GM18505 (cell line): ENCODE results near the gene SRGAP3.

ENCODE experiments used
- ATAC-seq: cut with Tn5 transposase; IDR thresholded peaks from one replicate; pipeline ENCODE4 v1.9.1; 2021; ENCODE audit not compliant: unreplicated experiment
- POLR2A ChIP-seq: IDR thresholded peaks from 4 replicates; pipeline ENCODE4 v1.6.1; 2011; ENCODE audit warnings: borderline replicate concordance; ENCODE audit not compliant: insufficient read depth, insufficient read length; ENCODE audit errors: extremely low read depth

SRGAP3 gene

DNA sequence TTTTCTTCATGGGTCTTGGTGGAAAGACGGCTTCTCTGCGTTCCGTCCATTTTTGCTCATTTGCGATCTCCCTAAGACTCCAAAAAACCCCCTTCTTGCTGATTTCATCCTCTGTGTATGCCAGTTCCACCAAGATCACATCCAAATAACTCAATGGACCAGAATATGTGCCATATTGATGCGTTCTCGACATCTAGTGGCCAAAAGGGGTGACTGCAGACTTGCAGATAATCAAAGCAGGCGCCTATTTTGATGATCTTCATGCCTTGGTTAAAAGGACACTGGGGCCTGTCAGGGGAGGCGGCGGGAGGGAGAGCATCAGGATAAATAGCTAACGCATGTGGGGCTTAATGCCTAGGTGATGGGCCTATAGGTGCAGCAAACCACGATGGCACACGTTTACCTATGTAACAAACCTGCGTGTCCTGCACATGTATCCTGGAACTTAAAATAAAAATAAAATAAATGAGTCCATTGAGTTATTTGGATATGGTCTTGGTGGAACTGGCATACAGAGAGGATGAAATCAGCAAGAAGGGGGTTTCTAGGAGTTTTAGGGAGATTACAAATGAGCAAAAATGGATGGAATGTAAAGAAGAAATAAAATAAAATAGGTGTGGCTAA is 182.0 kb downstream of the SRGAP3 start:
- ATAC-seq: no peak
- no peak for TF ChIP-seq POLR2A

DNA sequence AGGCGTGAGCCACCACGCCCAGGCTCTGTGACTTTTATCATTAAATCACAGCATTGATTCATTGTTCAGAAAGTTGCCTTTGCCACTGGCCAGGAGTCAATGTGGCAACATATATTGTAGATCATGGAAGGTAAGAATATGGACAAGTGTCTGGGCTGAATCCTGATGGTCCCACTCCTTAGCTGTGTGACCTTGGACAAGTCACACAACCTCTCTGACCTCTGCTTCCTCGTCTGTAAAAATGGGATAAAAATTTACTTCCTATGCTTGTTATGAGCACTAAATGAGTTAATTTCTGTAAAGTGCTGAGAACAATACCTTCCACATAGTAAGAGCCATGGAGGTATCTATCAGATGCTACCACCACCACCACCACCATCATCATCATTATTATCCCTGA is 182.7 kb downstream of the SRGAP3 start:
- no peak for TF ChIP-seq POLR2A
- no peak for ATAC-seq

DNA sequence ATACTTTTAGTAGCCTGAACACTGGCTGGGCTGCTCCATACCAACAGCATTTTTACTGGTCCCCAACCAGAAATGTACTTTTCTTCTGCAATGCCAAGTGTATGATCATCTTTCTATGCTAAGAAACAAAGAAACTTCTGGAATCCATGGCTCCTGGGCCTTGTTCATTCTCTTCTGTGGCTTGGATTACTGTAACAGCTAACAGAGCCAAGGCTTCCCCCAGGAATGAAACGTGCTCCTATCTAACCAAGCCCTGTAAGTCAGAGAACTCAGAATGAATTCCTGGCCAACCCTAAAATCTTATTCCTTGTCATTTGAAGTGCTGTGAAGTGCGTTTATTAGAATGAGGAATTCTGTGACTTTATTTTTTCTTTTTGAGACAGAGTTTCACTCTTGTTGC is 183.3 kb downstream of the SRGAP3 start:
- no peak for ATAC-seq

DNA sequence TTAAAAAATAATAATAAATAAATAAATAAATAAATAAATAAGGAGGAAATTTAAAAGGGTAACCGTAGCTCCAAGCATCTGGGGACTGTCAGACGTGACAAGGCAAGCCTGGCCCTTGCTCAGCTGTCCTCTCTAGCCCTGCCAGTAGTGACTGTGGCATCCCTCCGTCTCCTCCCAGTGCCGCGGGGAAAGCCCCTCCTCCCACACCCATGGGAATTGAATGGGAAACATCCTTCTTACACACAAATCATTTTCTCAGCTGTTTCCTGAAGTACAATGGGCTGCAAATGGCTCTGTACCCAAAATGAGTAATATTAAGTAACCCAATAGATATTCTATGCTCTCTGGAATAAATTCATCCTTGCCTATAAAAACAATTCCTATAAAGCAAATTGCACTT is 184.6 kb downstream of the SRGAP3 start:
- TF ChIP-seq POLR2A: no peak
- no peak for ATAC-seq

More for the DNA sequence above, 183.3 kb downstream of the SRGAP3 start:
- no peak for TF ChIP-seq POLR2A

DNA sequence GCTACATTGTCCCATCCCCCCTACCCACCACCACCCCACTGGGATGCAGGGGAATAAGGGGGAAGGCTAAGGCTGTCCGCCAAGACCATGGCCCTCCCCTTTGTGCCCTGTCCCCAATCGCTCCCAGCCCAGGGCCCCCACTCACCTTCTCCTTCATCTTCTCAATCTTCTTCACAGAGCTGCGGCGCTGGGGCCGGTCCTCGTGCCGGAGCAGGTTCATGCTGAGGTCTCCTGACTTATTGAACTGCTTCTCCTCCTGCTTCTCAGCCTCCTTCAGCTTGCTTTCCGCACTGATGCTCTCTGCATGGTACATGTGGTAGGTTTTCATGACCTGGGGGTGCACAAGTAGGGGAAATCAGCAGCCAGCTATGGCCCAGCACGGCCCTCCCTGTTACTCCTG is 185.2 kb downstream of the SRGAP3 start:
- no peak for TF ChIP-seq POLR2A
- ATAC-seq: no peak

DNA sequence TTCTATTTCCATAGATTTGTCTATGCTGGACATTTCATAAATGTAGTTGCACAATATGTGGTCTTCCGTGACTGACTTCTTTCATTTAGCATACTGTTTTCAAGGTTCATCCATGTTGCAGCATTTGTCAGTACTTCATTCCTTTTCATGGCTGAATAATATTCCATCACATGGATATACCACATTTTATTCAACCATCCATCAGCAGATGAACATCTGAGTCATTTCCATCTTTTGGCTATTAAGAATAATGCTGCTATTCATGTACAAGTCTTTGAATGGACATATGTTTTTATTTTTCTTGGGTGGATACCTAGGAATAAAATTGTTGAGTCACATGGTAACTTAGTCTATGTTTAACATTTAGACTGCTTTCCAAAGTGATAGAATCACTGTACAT is 186.9 kb downstream of the SRGAP3 start:
- no peak for TF ChIP-seq POLR2A
- ATAC-seq: no peak

DNA sequence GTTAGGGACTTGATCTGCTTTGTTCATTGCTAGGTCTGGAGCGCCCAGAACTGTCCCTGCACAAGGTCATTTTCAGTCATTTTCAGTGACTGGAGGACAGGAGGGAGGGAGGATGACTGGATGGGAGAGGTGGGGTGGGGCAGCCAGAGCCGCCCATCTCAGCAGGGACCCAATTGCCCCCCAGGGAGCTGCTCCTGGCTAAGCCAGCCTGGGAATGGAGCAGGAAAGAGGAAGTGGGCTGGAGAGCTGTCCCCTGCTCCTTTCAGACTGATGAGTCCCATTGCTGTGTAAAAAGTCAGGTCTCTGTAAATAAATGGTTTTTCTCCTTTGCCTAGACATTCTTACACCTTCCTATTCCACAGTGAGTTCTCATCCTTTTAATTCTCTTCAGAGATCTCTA is 187.8 kb downstream of the SRGAP3 start:
- no peak for TF ChIP-seq POLR2A

DNA sequence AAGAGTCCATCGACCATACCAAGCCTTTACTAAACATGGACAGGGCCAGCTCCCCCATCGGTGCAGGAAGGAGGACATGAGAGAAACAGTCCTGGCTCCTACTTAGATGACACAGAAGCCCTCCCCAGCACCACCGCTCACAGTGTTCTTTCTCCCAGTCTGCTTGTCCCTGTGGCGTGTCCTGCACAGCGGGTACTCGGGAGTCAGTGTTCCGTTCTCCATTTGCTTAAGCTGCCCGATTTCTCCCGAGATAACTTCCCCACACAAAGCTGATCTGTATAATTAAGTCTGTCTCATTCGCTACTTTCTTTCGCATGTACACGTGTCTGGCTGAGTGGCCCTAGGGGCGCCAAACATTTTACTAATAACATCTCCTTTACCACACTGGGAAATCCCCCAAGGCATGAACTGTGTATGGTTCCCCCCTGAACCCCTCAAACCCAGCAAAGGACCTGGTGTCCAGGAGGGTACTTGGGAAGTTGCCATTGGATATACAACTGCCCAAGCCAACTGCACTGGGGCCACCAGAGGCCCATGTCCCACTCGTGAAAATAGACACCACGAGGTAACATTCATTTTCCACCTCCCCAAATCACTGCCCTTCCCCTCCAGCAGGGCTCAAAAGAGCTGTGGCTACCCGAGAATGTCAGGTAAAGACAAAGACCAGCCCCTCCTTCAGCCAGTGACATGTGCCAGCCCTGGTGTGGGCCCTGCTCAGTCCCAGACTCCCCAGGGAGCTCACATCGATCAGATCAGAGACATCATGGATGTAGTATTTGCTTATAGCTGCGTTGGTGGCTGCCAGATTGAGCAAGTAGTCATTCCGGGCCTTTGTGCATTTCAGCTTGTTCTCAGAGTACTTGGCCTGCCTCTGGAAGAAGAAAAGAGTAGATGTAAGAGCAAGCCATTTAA is 189.7 kb downstream of the SRGAP3 start:
- ATAC-seq: no peak
- TF ChIP-seq POLR2A: no peak

More for the DNA sequence above, 187.8 kb downstream of the SRGAP3 start:
- ATAC-seq: no peak

DNA sequence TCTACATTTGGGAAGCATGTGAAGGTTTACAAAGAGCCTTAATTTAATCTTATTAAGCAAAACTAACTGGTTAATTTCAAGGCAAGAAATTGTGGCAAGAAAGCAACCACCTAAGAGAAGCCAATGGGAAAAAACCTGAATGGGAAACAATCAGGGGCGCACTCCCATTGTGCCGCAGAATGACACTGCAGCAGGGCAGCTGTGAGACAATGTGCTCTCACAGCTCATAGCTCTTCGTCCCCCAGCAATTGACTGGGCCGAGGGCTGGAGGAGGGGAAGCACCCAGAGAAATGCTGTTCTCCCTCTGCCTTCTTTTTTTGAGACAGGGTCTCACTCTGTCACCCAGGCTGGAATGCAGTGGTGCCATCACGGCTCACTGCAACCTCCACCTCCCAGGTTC is 192.9 kb downstream of the SRGAP3 start:
- TF ChIP-seq POLR2A: no peak
- no peak for ATAC-seq

DNA sequence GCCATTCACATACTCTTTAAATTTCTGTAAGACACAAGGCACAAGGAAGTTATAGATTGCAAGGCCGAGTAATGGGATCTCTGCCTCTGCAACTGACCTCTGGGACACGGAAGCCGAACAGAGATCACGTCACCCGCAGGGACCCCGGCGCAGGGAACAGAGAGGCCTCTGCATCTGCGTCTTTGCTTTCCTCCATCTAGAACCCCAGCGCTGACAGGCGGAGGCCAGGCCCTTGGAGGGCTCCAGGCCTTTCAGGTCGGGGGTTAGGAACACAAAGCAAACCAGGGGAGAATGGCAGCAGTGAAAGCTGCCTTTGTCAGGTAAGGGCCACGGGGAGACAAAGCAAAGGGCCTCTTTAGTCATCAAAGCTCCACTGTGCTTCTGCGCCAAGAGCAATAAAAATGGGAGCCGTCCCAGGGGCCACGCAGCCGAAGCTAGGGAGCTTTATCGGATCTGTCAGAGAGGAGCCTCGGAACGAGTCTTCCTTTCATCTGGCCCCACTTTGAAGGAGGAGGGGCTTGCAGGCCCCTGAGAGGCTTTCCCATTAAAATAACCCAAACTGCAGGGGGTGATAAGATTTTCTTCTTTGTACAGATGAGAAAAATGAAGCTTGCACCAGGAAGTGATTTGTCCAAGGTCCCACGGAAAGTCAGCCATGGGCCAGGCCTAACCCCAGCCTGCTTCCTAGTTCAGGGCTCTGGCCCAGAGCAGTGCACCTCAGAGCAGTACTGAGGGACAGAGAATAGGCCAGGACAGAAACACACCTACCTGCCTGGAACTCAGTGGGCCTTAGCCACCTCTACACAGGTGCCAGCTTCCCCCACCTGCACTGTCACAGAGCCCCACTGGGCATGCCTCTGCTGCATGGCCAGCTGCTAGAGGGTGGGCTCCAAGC is 201.7 kb downstream of the SRGAP3 start:
- no peak for TF ChIP-seq POLR2A
- no peak for ATAC-seq

DNA sequence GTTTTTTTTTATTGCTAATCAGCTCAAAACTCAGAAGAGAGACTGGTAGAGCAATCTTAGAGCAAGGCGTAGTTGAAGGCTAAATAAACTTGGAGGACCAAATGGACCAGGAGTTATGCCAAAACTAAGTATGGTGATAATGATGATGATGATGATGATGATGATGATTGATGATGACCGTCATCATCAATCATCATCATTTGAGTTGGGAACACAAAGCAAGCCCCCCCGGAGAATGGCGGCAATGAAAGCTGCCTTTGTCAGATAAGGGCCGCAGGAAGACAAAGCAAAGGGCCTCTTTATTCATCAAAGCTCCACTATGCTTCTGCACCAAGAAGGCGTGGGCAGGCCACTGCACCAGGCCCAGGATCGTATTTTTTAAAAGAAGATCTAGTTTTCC is 204.1 kb downstream of the SRGAP3 start:
- TF ChIP-seq POLR2A: no peak
- ATAC-seq: no peak

DNA sequence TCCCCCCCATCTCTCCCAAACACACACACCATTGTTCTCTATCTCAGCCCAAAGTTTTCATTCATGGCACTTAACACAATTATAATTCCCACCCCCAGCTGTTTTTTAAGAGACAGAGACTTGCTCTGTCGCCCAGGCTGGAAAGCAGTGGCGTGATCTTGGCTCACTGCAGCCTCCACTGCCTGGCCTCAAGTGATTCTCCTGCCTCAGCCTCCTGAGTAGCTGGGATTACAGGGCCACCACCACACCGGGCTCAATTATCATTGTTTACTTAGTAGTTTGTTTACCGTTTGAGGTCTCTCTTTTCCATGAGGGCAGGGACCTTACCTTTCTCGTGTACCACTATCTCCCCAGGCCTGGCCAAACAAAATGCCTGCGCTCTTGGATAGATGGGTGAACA is 206.4 kb downstream of the SRGAP3 start:
- TF ChIP-seq POLR2A: no peak
- no peak for ATAC-seq

DNA sequence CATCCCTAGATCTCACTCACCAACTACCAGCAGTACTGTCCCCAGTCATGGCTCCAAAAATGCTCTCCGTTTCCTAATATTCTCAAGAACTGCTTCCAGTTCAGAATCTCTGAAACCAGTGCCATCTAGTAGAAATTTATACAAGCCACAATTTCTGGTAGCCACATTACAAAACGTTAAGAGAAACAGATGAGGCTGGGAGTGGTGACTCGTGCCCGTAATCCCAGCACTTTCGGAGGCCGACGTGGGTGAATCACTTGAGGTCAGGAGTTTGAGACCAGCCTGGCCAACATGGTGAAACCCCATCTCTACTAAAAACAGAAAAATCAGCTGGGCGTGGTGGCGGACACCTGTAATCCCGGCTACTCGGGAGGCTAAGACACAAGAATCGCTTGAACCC is 207.8 kb downstream of the SRGAP3 start:
- no peak for TF ChIP-seq POLR2A
- no peak for ATAC-seq
